GM10248 (cell line): ENCODE data around the gene OAT.
"Not testable (repeated sequence)": the region's sequence is repeated elsewhere in the genome, so short reads cannot be mapped to it uniquely, and the experiment has no call there.

Source experiments
- CTCF ChIA-PET: fragments of 300-600 bp; sonication (Branson Sonifier 250); formaldehyde crosslinking; extraction: SDS; loops from one replicate; lab custom pipeline; 2021; ENCODE audit warnings: antibody characterized with exemption; lab: Yijun Ruan, JAX
- POLR2A ChIA-PET: fragments of 350-650 bp; sonication (Branson Sonifier 250); formaldehyde crosslinking; extraction: SDS; loops from one replicate; lab custom pipeline; 2020; ENCODE audit warnings: antibody characterized with exemption; lab: Yijun Ruan, JAX
- DNase-seq: peaks from one replicate; pipeline ENCODE4 v3.0.0; 2012; ENCODE audit errors: extremely low spot score
- TF ChIP-seq, protein P1 (sequence below): IDR thresholded peaks from 2 replicates; pipeline ENCODE4 v1.5.1; 2012; ENCODE audit warnings: mild to moderate bottlenecking, low read depth; ENCODE audit errors: extremely low read depth, missing control alignments, control extremely low read depth

Gene OAT

DNA sequence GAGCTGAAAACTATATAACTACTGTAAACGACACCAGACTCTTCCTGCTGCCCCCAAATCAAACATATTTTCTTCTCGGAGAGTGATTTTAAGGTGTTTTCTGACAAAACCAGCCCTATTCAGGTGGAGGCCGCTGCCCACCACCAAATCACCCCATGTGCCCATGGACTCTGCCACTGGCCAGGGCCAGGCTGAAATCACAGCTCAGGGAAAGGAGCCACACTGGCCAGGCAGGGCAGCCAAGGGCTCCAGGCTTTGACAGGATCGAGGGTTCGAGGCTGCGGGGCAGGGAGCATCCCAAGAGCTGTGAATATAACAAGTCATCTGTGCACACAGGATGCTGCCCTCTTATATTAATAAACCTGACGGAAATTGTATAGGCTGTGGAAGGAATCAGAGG lies 48.3 kb downstream of the OAT start:
- TF ChIP-seq, protein P1, sequence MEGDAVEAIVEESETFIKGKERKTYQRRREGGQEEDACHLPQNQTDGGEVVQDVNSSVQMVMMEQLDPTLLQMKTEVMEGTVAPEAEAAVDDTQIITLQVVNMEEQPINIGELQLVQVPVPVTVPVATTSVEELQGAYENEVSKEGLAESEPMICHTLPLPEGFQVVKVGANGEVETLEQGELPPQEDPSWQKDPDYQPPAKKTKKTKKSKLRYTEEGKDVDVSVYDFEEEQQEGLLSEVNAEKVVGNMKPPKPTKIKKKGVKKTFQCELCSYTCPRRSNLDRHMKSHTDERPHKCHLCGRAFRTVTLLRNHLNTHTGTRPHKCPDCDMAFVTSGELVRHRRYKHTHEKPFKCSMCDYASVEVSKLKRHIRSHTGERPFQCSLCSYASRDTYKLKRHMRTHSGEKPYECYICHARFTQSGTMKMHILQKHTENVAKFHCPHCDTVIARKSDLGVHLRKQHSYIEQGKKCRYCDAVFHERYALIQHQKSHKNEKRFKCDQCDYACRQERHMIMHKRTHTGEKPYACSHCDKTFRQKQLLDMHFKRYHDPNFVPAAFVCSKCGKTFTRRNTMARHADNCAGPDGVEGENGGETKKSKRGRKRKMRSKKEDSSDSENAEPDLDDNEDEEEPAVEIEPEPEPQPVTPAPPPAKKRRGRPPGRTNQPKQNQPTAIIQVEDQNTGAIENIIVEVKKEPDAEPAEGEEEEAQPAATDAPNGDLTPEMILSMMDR: no peak
- ChIA-PET POLR2A (no interaction called here), CTCF (interaction anchor here (1.0 to 1.3 kb wide), 2 partner anchors 10 to 19 kb away, joined by 3 to 5 read pairs; no protein-coding TSS in a partner anchor)
- no peak for DNase-seq

DNA sequence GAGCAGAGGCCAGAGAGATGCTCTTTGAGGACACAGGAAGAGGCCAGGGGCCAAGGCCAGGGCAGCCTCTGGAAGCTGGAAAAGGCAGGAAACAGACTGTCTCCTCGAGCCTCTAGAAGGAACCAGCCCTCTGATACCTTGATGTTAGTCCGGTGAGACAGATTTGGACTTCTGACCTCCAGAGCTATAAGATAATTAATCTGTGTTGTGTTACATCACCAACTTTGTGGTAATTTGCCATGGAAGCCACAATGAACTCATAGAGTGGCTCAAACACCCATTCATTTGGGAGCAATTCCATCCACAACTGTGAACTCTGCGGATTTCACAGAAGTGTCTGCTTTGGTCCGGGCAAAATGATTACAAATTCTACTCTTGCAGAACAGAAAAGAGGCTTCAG lies 48.7 kb downstream of the OAT start:
- ChIA-PET CTCF (interaction anchor here (1.4 kb wide), 1 partner anchor 376 kb away, joined by 4 read pairs; no protein-coding TSS in a partner anchor), POLR2A (no interaction called here)
- DNase-seq: no peak
- TF ChIP-seq, protein P1: no peak

DNA sequence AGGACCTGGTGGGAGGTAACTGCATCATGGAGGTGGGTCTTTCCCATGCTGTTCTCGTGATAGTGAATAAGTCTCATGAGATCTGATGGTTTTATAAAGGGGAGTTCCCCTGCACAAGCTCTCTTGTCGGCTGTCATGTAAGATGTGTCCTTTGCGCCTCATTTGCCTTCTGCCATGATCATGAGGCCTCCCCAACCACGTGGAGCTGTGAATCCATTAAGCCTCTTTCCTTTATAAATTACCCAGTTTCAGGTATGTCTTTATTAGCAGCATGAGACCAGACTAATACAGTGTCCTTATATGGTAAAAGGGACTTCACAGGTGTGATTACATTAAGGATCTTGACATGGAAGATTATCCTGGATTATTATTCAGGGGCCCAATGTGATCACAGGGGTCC lies 49.2 kb downstream of the OAT start:
- DNase-seq, POLR2A ChIA-PET: not testable (repeated sequence)
- CTCF ChIA-PET: interaction anchor here (1.0 to 1.4 kb wide), 2 partner anchors 20 to 375 kb away, joined by 3 to 4 read pairs; no protein-coding TSS in a partner anchor

DNA sequence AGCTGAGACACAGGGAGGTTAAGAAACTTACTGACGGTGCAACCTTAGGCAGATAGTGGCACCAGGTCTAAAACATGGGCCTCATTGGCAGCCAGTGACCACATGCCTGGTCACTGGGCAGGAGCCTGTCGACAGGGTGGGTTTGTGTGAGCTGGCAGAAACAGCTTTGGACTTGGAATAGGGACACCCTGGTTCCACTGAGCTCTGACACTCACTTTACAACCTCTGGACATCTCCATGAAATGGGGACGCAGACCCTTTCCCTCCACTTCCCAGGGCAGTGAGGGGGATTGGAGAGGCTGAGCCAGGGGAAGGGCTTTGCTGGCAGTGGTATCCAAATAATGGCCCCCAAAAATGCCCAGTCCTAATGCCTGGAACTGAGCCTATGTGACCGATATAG lies 49.7 kb downstream of the OAT start:
- CTCF ChIA-PET: interaction anchor here (1.0 to 1.4 kb wide), 2 partner anchors 20 to 375 kb away, joined by 3 to 4 read pairs; no protein-coding TSS in a partner anchor
- TF ChIP-seq, protein P1: no peak
- POLR2A ChIA-PET: no interaction called here
- no peak for DNase-seq

DNA sequence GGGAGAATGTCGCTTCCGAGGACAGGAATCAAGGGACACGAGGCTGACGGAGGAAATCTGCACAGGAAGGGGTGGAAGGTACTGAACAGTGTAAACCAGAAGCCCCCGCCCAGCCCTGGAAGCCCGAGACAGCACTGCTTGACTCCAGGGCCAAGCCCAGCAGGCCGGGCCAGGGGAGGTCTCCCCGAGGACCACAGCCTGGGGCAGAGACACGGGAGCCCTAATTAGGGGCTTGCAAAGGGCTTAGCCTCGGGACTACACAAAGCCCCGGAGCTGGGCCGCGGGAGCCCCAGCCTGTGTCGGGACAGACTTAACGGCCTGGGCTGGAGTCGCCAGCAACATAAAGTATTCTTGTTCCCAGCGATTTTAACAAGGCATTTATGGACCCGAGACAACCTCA lies 50.8 kb downstream of the OAT start:
- ChIA-PET CTCF (no interaction called here), POLR2A (no interaction called here)
- TF ChIP-seq, protein P1: no peak
- no peak for DNase-seq

DNA sequence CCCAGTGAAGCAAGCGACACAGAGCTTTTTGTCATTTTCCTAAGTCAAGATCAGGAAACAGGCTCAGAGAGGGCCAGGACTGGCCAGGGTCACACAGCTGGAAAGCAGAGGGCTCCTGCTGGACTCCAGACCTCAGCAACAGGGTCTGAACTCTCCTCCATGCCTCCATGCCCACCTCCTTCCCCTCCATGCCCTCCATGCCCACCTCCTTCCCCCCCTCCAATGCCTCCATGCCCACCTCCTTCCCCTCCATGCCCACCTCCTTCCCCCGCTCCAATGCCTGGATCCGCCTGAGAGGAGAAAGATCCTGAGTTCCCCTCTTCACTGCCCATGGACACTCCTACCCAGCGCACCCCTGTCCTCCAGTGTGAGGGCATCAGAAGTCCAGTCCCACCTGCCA lies 51.3 kb downstream of the OAT start:
- CTCF ChIA-PET: no interaction called here
- POLR2A ChIA-PET: no interaction called here
- TF ChIP-seq, protein P1: no peak

DNA sequence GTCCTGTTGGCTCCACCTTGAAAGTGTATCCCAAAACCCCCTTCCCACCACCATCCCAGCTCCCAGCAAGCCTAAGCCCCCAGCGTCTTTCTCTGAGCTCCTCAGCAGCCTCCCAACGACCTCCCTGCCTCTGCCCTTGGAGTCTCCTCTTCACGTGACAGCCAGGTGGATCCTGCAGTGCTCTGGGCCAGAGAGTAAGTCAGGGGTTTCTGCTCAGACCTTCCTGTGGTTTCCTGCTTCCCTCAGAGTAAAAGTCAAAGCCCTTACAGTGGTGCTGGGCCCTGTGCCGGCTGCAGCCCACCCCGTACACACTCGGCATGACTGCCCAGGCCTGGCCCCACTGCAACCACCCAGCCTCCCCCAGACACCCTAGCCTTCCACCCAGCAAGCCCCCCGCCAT lies 51.9 kb downstream of the OAT start:
- TF ChIP-seq, protein P1: no peak
- no peak for DNase-seq
- ChIA-PET POLR2A (no interaction called here), CTCF (interaction anchor here (1.1 to 1.7 kb wide), 3 partner anchors 22 to 372 kb away, joined by 4 to 7 read pairs (median 4); no protein-coding TSS in a partner anchor)

More for the DNA sequence above, 51.3 kb downstream of the OAT start:
- DNase-seq: no peak
